ENCODE measurements around the gene C6orf132.

The C6orf132 gene

GRCh38 chr6:42125231-42125630 lies 17.2 kb downstream of the C6orf132 start:
- no peaks in the 10 kb centered on the region for H3K36me3 ChIP-seq (replicated peaks; ENCODE audit: insufficient read depth, low read length)
- TF ChIP-seq EZH2phosphoT487 (IDR thresholded peaks at IDR 0.05; ENCODE audit: low read length) (no peak), EZH2 (optimal IDR thresholded peaks at IDR 0.05; ENCODE audit: low read depth, low read length) (no peak)
- TF ChIP-seq, protein P1, sequence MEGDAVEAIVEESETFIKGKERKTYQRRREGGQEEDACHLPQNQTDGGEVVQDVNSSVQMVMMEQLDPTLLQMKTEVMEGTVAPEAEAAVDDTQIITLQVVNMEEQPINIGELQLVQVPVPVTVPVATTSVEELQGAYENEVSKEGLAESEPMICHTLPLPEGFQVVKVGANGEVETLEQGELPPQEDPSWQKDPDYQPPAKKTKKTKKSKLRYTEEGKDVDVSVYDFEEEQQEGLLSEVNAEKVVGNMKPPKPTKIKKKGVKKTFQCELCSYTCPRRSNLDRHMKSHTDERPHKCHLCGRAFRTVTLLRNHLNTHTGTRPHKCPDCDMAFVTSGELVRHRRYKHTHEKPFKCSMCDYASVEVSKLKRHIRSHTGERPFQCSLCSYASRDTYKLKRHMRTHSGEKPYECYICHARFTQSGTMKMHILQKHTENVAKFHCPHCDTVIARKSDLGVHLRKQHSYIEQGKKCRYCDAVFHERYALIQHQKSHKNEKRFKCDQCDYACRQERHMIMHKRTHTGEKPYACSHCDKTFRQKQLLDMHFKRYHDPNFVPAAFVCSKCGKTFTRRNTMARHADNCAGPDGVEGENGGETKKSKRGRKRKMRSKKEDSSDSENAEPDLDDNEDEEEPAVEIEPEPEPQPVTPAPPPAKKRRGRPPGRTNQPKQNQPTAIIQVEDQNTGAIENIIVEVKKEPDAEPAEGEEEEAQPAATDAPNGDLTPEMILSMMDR (IDR thresholded peaks at IDR 0.05; ENCODE audit: low read length), result no peak
- no peak overlapping the region for H3K4me3 ChIP-seq (ENCODE audit: low read length)
- no peak overlapping the region for H3K4me2 ChIP-seq (ENCODE audit: low read depth, low read length)
- H3K27ac ChIP-seq (ENCODE audit: low read length), result no peak overlapping the region
- H3K4me1 ChIP-seq (ENCODE audit: low read length), result no peaks in the 10 kb centered on the region
- H3K27me3 ChIP-seq (replicated peaks; ENCODE audit: insufficient read depth, low read length), result no peaks in the 10 kb centered on the region
- no peaks in the 10 kb centered on the region for H3F3A ChIP-seq (ENCODE audit: insufficient read depth, low read length)
- H3K79me2 ChIP-seq (ENCODE audit: low read length), result no peaks in the 10 kb centered on the region
- no peaks in the 10 kb centered on the region for H4K20me1 ChIP-seq (ENCODE audit: insufficient read depth, low read length)
- H2AFZ ChIP-seq (ENCODE audit: low read length), result no peak overlapping the region
- no peaks in the 10 kb centered on the region for H3K9me2 ChIP-seq (replicated peaks; ENCODE audit: insufficient read depth, low read length)
- H3K9ac ChIP-seq (ENCODE audit: low read length), result no peak overlapping the region
- H3K9me3 ChIP-seq (replicated peaks; ENCODE audit: insufficient read depth, low read length), result no peaks in the 10 kb centered on the region
- no peak for DNase-seq

DNA sequence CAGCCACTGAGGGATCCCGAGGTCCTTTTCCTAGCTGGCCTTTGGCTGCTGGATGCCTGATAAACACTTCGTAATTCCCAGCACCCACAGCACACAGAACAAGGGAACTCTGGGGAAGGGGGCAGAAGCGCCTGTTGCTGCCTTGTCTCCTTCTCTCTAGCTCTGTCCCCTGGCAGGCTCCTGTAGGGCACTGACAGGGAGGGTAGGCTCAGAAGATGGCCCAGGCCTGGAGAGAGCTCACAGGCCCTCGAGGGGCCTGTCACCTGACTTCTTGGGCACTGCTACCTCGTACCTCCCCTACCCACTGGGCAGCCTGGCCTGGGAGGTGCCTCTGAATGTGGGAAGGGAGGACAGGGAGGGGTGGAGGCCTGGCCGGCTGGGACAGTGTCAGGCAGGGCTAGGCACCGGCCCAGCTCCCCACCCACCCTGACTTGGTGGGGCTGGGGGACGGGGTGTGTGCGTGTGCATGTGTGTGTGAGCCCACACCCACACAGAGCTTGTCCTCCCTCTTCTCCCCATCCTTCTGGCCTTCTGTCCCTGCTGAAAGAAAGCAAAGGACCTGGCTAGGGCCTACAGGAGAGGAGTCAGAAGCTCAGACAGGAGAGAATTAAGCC lies 18.1 kb downstream of the C6orf132 start:
- no peak for DNase-seq
- Histone ChIP-seq H3K4me1 (ENCODE audit: low read length) (no peaks in the 10 kb centered on the region), H3K9ac (ENCODE audit: low read length) (no peak overlapping the region), H3K4me3 (ENCODE audit: low read length) (no peak overlapping the region), H3K9me3 (replicated peaks; ENCODE audit: insufficient read depth, low read length) (no peaks in the 10 kb centered on the region), H2AFZ (ENCODE audit: low read length) (no peak overlapping the region), H3K27ac (ENCODE audit: low read length) (no peak overlapping the region), H4K20me1 (ENCODE audit: insufficient read depth, low read length) (no peaks in the 10 kb centered on the region), H3F3A (ENCODE audit: insufficient read depth, low read length) (no peaks in the 10 kb centered on the region), H3K79me2 (ENCODE audit: low read length) (no peaks in the 10 kb centered on the region), H3K27me3 (replicated peaks; ENCODE audit: insufficient read depth, low read length) (no peaks in the 10 kb centered on the region), H3K4me2 (ENCODE audit: low read depth, low read length) (no peak overlapping the region), H3K9me2 (replicated peaks; ENCODE audit: insufficient read depth, low read length) (no peaks in the 10 kb centered on the region), H3K36me3 (replicated peaks; ENCODE audit: insufficient read depth, low read length) (no peaks in the 10 kb centered on the region)
- TF ChIP-seq EZH2phosphoT487 (IDR thresholded peaks at IDR 0.05; ENCODE audit: low read length) (no peak), EZH2 (optimal IDR thresholded peaks at IDR 0.05; ENCODE audit: low read depth, low read length) (no peak)
- TF ChIP-seq, protein P1 (IDR thresholded peaks at IDR 0.05; ENCODE audit: low read length), result no peak

DNA sequence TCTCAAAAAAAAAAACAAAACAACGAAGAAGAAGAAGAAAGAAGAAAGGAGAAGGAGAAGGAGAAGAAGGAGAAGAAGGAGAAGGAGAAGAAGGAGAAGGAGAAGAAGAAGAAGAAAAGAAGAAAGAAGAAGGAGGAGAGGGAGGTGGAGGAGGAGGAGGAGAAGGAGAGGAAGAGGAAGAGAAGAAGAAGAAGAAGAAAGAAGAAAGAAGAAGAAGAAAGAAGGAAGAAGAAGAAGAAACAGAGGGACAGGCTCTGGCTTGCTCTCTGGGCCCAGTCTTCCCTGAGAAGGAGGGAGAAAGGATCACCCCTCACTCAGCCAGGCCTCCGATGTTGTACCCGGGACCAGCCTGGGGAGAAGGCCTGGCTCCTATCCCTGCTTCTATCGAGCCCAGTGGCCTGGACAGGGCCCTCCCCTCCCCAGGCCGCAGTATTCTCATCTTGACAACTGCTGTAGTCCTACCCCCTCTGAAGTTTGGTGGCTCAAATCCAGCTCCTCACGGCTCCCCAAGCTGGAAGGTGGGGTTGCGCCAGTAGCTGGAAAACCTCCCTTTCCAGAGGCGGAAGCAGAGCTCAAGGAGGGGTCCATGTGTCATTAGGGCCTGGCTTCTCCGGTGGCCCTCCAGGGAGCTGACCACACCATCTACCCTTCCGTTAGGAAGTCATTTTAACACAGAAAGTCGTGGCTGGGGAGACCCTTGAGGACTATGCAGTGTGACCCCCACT lies 18.9 kb downstream of the C6orf132 start:
- H3K4me2 ChIP-seq (ENCODE audit: low read depth, low read length), result no peak overlapping the region
- no peaks in the 10 kb centered on the region for H3K27me3 ChIP-seq (replicated peaks; ENCODE audit: insufficient read depth, low read length)
- no peaks in the 10 kb centered on the region for H3K4me1 ChIP-seq (ENCODE audit: low read length)
- no peaks in the 10 kb centered on the region for H3K36me3 ChIP-seq (replicated peaks; ENCODE audit: insufficient read depth, low read length)
- H3K4me3 ChIP-seq (ENCODE audit: low read length), result no peak overlapping the region
- H3K27ac ChIP-seq (ENCODE audit: low read length), result no peak overlapping the region
- no peaks in the 10 kb centered on the region for H4K20me1 ChIP-seq (ENCODE audit: insufficient read depth, low read length)
- TF ChIP-seq, protein P1 (IDR thresholded peaks at IDR 0.05; ENCODE audit: low read length), result no peak
- TF ChIP-seq EZH2 (optimal IDR thresholded peaks at IDR 0.05; ENCODE audit: low read depth, low read length) (no peak), EZH2phosphoT487 (IDR thresholded peaks at IDR 0.05; ENCODE audit: low read length) (no peak)
- no peaks in the 10 kb centered on the region for H3F3A ChIP-seq (ENCODE audit: insufficient read depth, low read length)
- no peaks in the 10 kb centered on the region for H3K9me2 ChIP-seq (replicated peaks; ENCODE audit: insufficient read depth, low read length)
- H2AFZ ChIP-seq (ENCODE audit: low read length), result no peak overlapping the region
- H3K9me3 ChIP-seq (replicated peaks; ENCODE audit: insufficient read depth, low read length), result no peaks in the 10 kb centered on the region
- no peaks in the 10 kb centered on the region for H3K79me2 ChIP-seq (ENCODE audit: low read length)
- DNase-seq, result no peak
- H3K9ac ChIP-seq (ENCODE audit: low read length), result no peak overlapping the region

All from MM.1S (cell line).